GM12891 (cell line): Measurements from ENCODE around the gene ALKAL2.

Experiments used
- DNase-seq: peaks from one replicate; pipeline ENCODE4 v3.0.0; 2011; ENCODE audit warnings: low spot score; ENCODE audit not compliant: insufficient read length
- FAIRE-seq: peaks from 2 replicates; lab custom pipeline; 2011; peaks lifted over from hg19 to GRCh38; lab: Jason Lieb, UNC
- PAX5 ChIP-seq: IDR thresholded peaks from 2 replicates; pipeline ENCODE4 v1.6.1; 2011; ENCODE audit warnings: low read length, moderate library complexity, mild to moderate bottlenecking; ENCODE audit not compliant: insufficient read depth, severe bottlenecking
- POLR2A ChIP-seq: IDR thresholded peaks from 2 replicates; pipeline ENCODE4 v1.6.1; 2011; ENCODE audit warnings: low read depth, low read length, control low read depth
- POLR2AphosphoS5 ChIP-seq: IDR thresholded peaks from 2 replicates; pipeline ENCODE4 v1.6.1; 2011; ENCODE audit warnings: low read depth, low read length, control low read depth
- POU2F2 ChIP-seq: IDR thresholded peaks from 2 replicates; pipeline ENCODE4 v1.6.1; 2011; ENCODE audit warnings: low read depth, mild to moderate bottlenecking, control low read depth, low read length, moderate library complexity
- SPI1 ChIP-seq: IDR thresholded peaks from 2 replicates; pipeline ENCODE4 v1.6.1; 2011; ENCODE audit warnings: low read depth, low read length, control low read depth
- TAF1 ChIP-seq: IDR thresholded peaks from 2 replicates; pipeline ENCODE4 v1.6.1; 2011; ENCODE audit warnings: low read depth, low read length, control low read depth

Gene ALKAL2

GRCh38 chr2:236993-237539, 50.8 kb downstream of the ALKAL2 start:
- FAIRE-seq (no peak), DNase-seq (no peak)
- TF ChIP-seq POU2F2 (no peak), POLR2AphosphoS5 (no peak), TAF1 (no peak), POLR2A (no peak), PAX5 (no peak), SPI1 (no peak)

- FAIRE-seq: no peak
Observed at GRCh38 chr2:234421-234820, 53.5 kb downstream of the ALKAL2 start.

GRCh38 chr2:233030-233429, 54.9 kb downstream of the ALKAL2 start:
- DNase-seq (no peak), FAIRE-seq (no peak)
- TF ChIP-seq POU2F2: no peak
- no peak for TF ChIP-seq SPI1
- no peak for TF ChIP-seq PAX5
- no peak for TF ChIP-seq POLR2A
- TF ChIP-seq TAF1: no peak

More at GRCh38 chr2:234421-234820, 53.5 kb downstream of the ALKAL2 start:
- DNase-seq: no peak
- TF ChIP-seq PAX5 (no peak), POU2F2 (no peak), TAF1 (no peak), POLR2A (no peak), SPI1 (no peak), POLR2AphosphoS5 (no peak)

- FAIRE-seq (no peak), DNase-seq (no peak)
- TF ChIP-seq POLR2AphosphoS5 (no peak), POU2F2 (no peak), PAX5 (no peak), POLR2A (no peak), SPI1 (no peak), TAF1 (no peak)
Observed at GRCh38 chr2:231521-232185, 56.2 kb downstream of the ALKAL2 start.
